GM23248 (cell line): Measurements from ENCODE around the gene KIF1B. TPM values are rescaled to one million over a fixed set of nuclear protein-coding genes. Genes with fewer than 3 reads are reported as not detected.

Experiments
- DNase-seq: peaks from one replicate; pipeline ENCODE4 v3.0.0-alpha.2; 2015
- H2AFZ ChIP-seq: fragments of 200-600 bp; sonication (generic); 2 replicates; pipeline ENCODE4 v1.6.1; 2016; ENCODE audit warnings: antibody characterized with exemption
- H3F3A ChIP-seq: fragments of 200-600 bp; sonication (generic); 2 replicates; pipeline ENCODE4 v1.6.1; 2016; ENCODE audit warnings: mild to moderate bottlenecking, antibody characterized with exemption, mixed run types; ENCODE audit not compliant: insufficient read depth
- H3K27ac ChIP-seq: fragments of 200-600 bp; sonication (generic); 2 replicates; pipeline ENCODE4 v1.5.1; 2016; ENCODE audit warnings: mild to moderate bottlenecking
- H3K27me3 ChIP-seq: fragments of 200-600 bp; sonication (generic); replicated peaks from 2 replicates; pipeline ENCODE4 v1.6.1; 2016; ENCODE audit warnings: mild to moderate bottlenecking; ENCODE audit not compliant: insufficient read depth
- H3K36me3 ChIP-seq: fragments of 200-600 bp; sonication (generic); 2 replicates; pipeline ENCODE4 v1.6.1; 2016; ENCODE audit warnings: low read depth, mild to moderate bottlenecking
- H3K4me1 ChIP-seq: fragments of 200-600 bp; sonication (generic); 2 replicates; pipeline ENCODE4 v1.6.1; 2016; ENCODE audit warnings: mild to moderate bottlenecking; ENCODE audit not compliant: insufficient read depth
- H3K4me2 ChIP-seq: fragments of 200-600 bp; sonication (generic); one replicate; pipeline ENCODE4 v1.6.1; 2016; ENCODE audit warnings: mild to moderate bottlenecking; ENCODE audit not compliant: unreplicated experiment
- H3K4me3 ChIP-seq: fragments of 200-600 bp; sonication (generic); 2 replicates; pipeline ENCODE4 v1.5.1; 2016; ENCODE audit warnings: mild to moderate bottlenecking
- H3K79me2 ChIP-seq: fragments of 200-600 bp; sonication (generic); 2 replicates; pipeline ENCODE4 v1.6.1; 2016; ENCODE audit warnings: mild to moderate bottlenecking; ENCODE audit not compliant: insufficient read depth
- H3K9ac ChIP-seq: fragments of 200-600 bp; sonication (generic); 2 replicates; pipeline ENCODE4 v1.6.1; 2016; ENCODE audit warnings: mild to moderate bottlenecking
- H3K9me2 ChIP-seq: fragments of 200-600 bp; sonication (generic); 2 replicates; pipeline ENCODE4 v1.6.1; 2016; ENCODE audit warnings: mixed run types, mild to moderate bottlenecking, moderate library complexity; ENCODE audit not compliant: insufficient read depth
- H3K9me3 ChIP-seq: fragments of 200-600 bp; sonication (generic); one replicate; pipeline ENCODE4 v1.6.1; 2017; ENCODE audit warnings: low read depth
- H4K20me1 ChIP-seq: fragments of 200-600 bp; sonication (generic); 2 replicates; pipeline ENCODE4 v1.6.0; 2016; ENCODE audit not compliant: insufficient read depth
- EZH2 ChIP-seq: fragments of 200-600 bp; sonication (generic); IDR thresholded peaks from 2 replicates; pipeline ENCODE4 v1.6.1; 2018; ENCODE audit warnings: antibody characterized with exemption, mild to moderate bottlenecking; ENCODE audit not compliant: insufficient read depth, poor library complexity, severe bottlenecking
- EZH2phosphoT487 ChIP-seq: fragments of 200-600 bp; sonication (generic); IDR thresholded peaks from 2 replicates; pipeline ENCODE4 v1.6.1; 2018; ENCODE audit warnings: antibody characterized with exemption, moderate library complexity, mild to moderate bottlenecking, low read depth; ENCODE audit not compliant: insufficient read depth
- WGBS, 2 experiments: methylation state at CpG; one replicate each; pipeline ENCODE4 v1.1.6; 2015 to 2017; ENCODE audit warnings: low lambda C conversion rate in 2 of 2, low coverage in 1 of 2; ENCODE audit errors: missing lambda C conversion rate in 2 of 2; 5-methylcytosine and 5-hydroxymethylcytosine counted together
- in situ Hi-C: fragments of 300-500 bp; cut with MboI; formaldehyde crosslinking; loops from 2 replicates; pipeline ENCODE4 v1.15.0; 2020
- polyA plus RNA-seq: library from polyadenylated mRNA; unstranded; fragments of >200 nt; fragmentation: Nextera tagmentation; extraction: Ambion mirVana; gene quantifications from 2 replicates; pipeline ENCODE4 v1.2.1, GENCODE V29; 2016
- total RNA-seq: library from RNA; depleted of rRNA; stranded (reverse); fragments of >200 nt; shearing (Covaris generic); gene quantifications from 2 replicates; pipeline ENCODE4 v1.2.3, GENCODE V29; 2014

Gene KIF1B
- total and polyA plus RNA-seq, 2 experiments from 2014 or later, result 14.8 to 24.8 TPM

DNA sequence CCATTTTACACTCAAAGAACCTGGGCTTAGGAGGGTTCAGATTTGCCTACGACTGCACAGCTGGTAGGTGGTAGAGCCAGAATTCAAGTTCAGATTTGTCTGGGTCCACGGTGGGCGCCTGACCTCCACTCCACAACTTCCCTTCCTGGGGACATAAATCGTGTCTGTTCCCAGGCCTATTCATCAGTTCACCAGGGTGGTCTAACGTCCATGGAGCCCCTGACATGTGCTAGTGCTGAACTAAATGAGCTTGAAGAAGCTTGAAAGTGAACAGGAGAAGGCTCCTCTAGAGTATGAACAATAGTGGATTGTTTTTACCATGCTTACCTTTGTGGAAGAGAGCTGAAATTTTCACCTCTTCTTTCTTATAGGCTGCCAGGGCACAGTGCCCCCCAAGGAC lies 32.5 kb upstream of the KIF1B start:
- Histone ChIP-seq H3K27ac (no peak overlapping the region), H3K4me1 (peaks cover 9% of the 10 kb centered on the region), H2AFZ (no peak overlapping the region), H3K27me3 (no peaks in the 10 kb centered on the region), H3K36me3 (peaks cover 15% of the 10 kb centered on the region; the same call in 1 of the 2 replicates), H3K9me2 (no peaks in the 10 kb centered on the region), H4K20me1 (no peaks in the 10 kb centered on the region), H3K9me3 (no peaks in the 10 kb centered on the region), H3K79me2 (no peaks in the 10 kb centered on the region), H3K4me3 (no peak overlapping the region), H3K9ac (no peak overlapping the region), H3F3A (0 out of 2 replicates have a peak, but pooled peaks cover 4% of the 10 kb centered on the region), H3K4me2 (no peak overlapping the region)
- 61 to 69% methylated on average over 5 of the region's 5 CpGs for WGBS, 2 experiments
- TF ChIP-seq EZH2, result no peak
- TF ChIP-seq EZH2phosphoT487, result no peak
- DNase-seq, result no peak
- in situ Hi-C loops, result no loop called here

DNA sequence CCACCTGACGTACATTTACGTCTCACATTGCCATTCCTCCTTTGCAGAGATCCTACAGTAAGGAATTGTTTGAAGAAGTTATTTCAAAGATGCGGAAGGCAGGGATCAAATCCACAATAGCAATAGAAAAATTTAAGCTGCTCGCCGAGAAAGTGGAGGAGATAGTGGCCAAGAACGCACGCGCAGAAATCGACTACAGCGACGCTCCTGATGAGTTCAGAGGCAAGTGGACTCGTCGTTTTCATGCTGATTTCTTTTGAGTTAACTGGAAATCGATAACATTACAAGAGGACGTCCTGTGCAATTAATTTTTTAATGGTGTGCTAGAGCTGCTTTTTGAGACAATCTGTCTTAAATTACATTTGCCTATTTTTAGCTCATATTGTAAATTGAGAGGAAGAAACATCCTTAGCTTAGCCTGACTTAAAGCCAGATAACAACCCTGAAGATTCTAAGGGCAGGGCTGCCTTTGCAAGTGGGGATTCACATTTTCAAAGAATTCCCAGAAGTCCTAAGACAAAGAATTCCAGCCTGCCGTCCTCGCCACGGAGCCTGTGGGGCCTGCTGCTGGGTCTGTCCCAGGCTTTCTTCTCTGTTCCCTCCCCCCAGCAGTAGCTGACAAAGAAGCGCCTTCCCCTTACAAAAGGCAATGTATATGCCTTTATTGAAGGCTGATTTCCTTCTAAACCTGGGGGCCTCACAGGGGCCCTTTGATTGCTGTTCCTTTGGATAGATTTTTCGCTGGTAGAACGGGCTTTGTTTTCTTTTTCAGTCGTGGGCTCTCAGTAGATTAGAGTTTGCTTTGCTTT lies 31.6 kb upstream of the KIF1B start:
- Histone ChIP-seq H3K9me3 (no peaks in the 10 kb centered on the region), H3K4me1 (peaks cover 9% of the 10 kb centered on the region), H3K79me2 (no peaks in the 10 kb centered on the region), H3K4me3 (no peak overlapping the region), H3K27ac (no peak overlapping the region), H2AFZ (no peak overlapping the region), H3K9ac (no peak overlapping the region), H3K36me3 (peaks cover 15% of the 10 kb centered on the region; the same call in 1 of the 2 replicates), H3F3A (0 out of 2 replicates have a peak, but pooled peaks cover 4% of the 10 kb centered on the region), H3K4me2 (no peak overlapping the region), H3K9me2 (no peaks in the 10 kb centered on the region), H3K27me3 (no peaks in the 10 kb centered on the region), H4K20me1 (no peaks in the 10 kb centered on the region)
- no peak for TF ChIP-seq EZH2phosphoT487
- no peak for TF ChIP-seq EZH2
- in situ Hi-C loops, result no loop called here
- peak; percentile 23 for DNase-seq
- 44 to 46% methylated on average over 21 to 22 of the region's 22 CpGs for WGBS, 2 experiments

DNA sequence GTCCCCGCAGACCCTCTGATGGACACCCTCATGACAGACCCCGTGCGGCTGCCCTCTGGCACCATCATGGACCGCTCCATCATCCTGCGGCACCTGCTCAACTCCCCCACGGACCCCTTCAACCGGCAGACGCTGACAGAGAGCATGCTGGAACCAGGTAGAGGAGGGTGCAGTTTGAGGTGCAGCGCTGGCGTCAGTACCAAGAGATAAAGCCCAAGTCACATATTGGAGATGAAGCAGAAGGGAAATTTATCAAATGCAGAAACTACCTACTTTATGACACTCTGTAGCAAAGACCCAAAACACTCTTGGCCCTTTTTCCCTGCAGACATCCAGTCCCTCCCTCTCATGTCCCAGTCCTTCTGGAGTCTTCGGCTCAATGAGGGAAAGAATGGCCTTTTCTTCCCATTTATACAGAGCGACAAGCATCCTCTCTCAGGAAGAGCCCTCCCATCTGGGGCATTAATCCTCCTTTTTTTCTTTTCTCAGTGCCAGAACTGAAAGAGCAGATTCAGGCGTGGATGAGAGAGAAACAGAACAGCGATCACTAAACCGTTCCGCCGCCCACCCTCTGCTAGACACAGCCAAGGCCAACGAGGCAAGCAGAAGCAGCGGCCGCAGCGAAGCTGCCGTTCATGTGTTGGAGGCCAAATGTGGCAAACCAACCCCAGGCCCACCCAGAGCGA lies 30.8 kb upstream of the KIF1B start:
- Histone ChIP-seq H3K36me3 (peaks cover 15% of the 10 kb centered on the region; the same call in 1 of the 2 replicates), H3K9me2 (no peaks in the 10 kb centered on the region), H3F3A (0 out of 2 replicates have a peak, but pooled peaks cover 4% of the 10 kb centered on the region), H3K4me1 (peaks cover 9% of the 10 kb centered on the region), H3K27me3 (no peaks in the 10 kb centered on the region), H3K27ac (no peak overlapping the region), H2AFZ (no peak overlapping the region), H3K4me2 (no peak overlapping the region), H3K9ac (no peak overlapping the region), H3K79me2 (no peaks in the 10 kb centered on the region), H4K20me1 (no peaks in the 10 kb centered on the region), H3K4me3 (no peak overlapping the region), H3K9me3 (no peaks in the 10 kb centered on the region)
- 72% methylated on average over 23 of the region's 23 CpGs for WGBS, 2 experiments
- TF ChIP-seq EZH2 (no peak), EZH2phosphoT487 (no peak)
- DNase-seq, result no peak
- in situ Hi-C loops, result no loop called here

DNA sequence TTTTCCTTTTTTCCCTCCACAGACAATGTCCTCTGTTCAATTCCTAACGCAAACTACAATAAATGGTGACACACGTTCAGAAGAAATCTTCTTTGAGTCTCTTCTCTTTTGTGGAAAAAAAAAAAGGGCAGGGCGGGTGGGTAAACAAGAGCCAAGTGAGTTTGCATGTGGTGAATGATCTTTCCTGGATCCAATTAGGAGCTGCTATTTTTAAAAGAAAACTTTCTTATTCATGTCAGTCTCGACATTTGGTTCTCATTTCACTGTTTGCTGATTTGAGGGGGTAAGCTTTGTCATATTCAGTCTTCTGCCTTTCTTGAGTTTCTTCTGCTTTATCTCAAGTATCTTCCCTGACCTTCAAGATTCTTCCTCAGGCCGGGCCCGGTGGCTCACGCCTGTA lies 29.2 kb upstream of the KIF1B start:
- H3K9ac ChIP-seq, result no peak overlapping the region
- 12 to 18% methylated on average over 7 of the region's 7 CpGs for WGBS, 2 experiments
- H3K27ac ChIP-seq, result peak overlapping the region; percentile 22; the same call in 1 of the 2 replicates
- no peak overlapping the region for H3K4me2 ChIP-seq
- TF ChIP-seq EZH2, result no peak
- H3K9me3 ChIP-seq, result no peaks in the 10 kb centered on the region
- H2AFZ ChIP-seq, result no peak overlapping the region
- DNase-seq, result peak; percentile 55
- no peaks in the 10 kb centered on the region for H3K27me3 ChIP-seq
- H4K20me1 ChIP-seq, result no peaks in the 10 kb centered on the region
- H3K4me1 ChIP-seq, result peaks cover 10% of the 10 kb centered on the region
- H3F3A ChIP-seq, result peaks cover 8% of the 10 kb centered on the region; the same call in 1 of the 2 replicates
- H3K79me2 ChIP-seq, result no peaks in the 10 kb centered on the region
- no peak overlapping the region for H3K4me3 ChIP-seq
- H3K36me3 ChIP-seq, result peaks cover 5% of the 10 kb centered on the region; the same call in 1 of the 2 replicates
- H3K9me2 ChIP-seq, result no peaks in the 10 kb centered on the region
- in situ Hi-C loops, result no loop called here
